ENCODE measurements around the gene CRACR2A.

- TF ChIP-seq CTCF (IDR thresholded peaks at IDR 0.05) (no peak), POLR2A (IDR thresholded peaks at IDR 0.05) (no peak)
Observed at GRCh38 chr12:3605692-3606091, 147.2 kb downstream of the CRACR2A start.
